Fibroblast of upper back skin (primary cell): ENCODE data around the gene TMEM119.

ENCODE experiments used
- DNase-seq: peaks from one replicate; pipeline ENCODE4 v3.0.0-alpha.2; 2013

Gene TMEM119, protein sequence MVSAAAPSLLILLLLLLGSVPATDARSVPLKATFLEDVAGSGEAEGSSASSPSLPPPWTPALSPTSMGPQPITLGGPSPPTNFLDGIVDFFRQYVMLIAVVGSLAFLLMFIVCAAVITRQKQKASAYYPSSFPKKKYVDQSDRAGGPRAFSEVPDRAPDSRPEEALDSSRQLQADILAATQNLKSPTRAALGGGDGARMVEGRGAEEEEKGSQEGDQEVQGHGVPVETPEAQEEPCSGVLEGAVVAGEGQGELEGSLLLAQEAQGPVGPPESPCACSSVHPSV

DNA sequence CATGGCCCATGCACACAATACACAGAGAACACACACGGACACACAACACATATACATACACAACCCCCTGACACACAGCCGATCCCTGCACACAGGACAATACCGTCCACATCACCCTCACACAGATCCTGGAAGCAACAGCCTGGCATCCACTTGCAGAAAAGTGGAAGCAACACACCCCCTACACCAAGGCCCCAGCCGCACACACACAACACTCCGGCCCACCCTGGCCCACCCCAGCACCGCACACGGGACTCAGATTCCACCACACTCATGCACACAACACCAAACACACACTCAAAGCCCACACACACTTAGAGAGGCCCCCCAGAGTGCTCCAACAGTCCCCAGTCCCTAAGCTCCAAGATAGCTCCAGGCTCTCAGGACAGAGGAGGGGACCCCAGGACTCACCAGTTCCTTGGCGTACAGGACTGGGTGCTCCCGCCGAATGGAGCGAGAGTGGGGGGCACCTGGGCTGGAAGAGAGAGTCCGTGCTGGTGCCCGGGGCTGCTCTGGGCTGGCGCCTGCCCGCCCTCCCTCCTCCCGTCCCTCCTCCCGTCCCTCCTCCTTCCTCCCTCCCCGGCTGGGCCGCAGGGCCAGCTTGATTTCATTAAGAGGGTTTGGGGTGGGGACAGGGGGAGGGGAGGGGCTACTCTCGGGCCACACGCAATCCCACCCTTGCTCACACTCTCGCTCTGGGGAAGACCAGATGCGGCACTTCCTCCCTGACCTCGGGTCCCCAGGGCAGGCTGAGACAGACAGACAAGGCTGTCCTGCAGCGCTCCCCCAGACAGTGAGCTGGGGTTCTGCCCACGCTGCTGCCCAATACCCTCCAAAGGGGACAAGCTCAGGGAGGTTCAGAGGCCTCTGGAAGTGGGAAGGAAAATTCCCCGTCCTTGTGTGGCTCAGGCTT is at the start of gene TMEM119:
Gene TMEM119, minus strand, starts transcription at position 526 of the 913 bp plus-strand sequence. CDS start 5,701 bp downstream, outside the sequence.
- DNase-seq, result peak; percentile 89

DNA sequence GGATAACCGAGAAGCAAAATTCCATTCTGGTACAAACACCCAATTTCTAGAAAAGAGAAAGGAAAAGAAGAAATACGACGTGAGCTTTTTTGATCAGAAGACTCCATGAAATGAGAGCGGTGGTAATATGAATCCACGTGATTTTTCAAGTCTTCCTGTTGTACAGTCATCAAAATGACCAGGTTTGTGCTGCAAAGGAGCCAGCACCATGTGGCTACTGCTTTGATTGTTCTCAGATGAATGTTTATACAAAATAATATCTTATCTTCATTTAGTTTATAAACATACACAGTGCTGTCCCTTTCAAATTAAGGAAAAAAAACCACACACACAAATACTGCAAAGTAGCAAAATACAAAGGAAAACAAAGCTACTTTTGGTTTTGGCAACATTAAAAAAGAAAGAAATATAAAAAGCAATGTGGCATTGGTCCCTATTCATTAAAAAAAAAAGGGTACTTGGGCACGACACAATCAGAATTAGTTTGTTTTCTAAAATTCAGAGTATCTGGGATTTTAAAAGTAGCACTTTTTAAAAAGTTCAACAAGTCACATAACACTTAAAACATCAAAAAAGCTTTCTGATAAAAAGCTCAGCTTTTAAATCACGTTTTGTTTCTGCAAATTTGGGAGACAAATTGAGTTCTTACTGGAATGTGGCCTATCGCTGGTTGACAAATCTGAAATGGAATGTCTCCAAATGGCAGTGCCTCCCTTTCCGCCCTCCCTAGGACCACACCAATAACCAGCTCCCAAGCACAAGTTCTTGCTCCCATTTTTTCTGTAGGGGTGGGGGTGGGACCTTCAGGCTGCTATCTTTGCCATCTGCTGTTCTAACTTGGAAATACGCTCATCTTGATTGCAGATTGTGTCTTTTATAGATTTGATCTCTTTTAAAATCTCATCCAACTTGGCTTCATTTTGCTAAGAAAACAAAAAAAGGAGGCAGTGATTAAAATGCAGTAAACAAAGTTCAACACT is 49.0 kb upstream of the TMEM119 start:
- DNase-seq, result no peak

DNA sequence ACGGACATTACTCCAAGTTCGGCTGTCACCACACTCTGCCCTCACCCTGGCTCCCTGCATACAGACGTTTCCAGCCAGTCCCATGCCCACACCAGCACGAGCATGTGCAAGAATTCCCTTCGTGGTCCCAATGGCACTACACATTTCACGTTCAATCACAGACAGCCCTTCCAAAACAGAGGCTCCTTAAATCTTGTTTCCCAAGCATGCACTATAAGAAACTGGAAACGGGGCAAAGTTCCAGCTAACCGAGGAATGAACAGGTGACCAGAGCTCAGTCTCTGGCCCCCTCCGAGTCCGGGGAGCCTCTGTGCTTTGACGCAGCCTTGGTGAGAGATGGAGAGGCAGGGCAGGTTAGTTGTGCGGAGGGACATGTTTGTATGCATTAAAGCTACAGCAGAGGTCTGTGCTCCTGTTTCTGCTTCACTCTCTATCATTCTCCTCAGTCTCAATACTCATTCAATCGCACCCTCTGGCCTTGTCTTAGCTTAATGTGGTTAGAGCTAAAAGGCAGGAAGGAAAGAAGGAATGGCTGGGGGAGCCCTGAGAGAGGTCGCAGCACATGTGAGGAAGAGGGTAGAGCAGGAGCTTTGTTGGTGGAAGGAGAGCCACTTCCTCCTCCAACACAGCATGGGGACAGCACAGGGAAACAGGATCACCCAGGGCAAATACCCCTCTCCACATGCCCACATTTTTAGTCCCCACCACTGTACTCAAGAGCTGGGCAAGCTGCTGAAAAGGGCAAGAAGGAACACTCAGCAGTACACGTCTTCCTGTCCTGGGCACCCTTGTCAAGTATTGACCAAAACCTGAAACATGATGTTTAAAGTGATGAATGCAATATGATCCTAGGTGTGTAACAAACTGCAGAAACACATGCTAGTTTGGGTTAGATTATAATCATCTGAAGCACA is 48.1 kb upstream of the TMEM119 start:
- no peak for DNase-seq

DNA sequence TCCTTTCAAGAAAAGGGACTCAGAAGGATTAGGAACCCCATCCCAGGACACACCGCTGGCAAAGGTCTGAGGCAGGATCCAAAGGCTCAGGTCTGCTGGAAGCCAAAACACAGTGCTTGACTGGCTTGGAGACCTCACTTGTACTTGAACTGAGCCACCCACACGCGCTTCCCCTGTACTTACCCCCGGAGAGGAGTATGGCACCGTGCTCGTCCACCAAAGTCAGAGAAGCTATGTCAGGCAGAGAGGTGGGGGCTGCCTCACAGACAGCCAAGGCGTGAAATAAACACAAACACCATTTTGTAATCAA is 46.9 kb upstream of the TMEM119 start:
- DNase-seq, result no peak

DNA sequence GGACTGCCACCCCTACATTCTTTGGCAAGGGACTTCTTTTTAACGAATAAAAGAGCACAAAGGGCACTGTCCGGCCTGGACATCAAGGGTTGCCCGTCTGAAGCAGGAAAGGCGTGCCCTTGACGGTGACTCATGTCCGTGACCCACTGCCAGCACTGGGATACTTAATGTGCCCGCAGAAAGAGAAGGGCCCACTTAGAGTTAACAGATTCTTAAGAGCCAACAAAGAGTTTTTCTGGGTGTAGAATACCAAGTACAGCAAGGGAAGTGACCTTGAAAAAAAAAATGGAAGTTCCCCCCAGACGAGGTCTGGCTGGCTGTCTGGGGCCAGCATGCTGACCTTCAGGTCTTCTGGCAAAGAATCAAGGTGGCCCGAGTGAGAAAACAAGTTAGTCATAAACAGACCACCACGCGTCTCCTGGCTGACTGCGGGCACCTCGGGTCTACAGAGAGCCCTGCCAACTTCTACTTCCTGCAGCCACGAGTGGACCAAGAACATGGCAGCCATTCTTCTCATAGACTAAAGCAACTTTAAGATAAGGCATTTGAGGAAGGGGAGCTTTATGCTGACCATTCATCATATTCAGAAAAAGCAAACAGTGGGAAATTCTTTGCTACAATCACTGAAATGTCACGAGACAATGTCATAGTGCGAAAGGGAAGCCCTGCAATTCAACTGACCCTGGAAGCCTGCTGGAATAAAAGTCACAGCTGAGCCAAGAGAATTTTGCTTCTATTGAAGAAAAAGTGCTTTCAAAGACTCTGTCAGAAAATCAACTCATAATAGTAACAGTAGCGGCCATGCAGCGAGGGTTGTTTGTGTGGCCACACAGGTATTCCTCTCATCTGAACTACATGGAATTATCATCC is 46.3 kb upstream of the TMEM119 start:
- no peak for DNase-seq

DNA sequence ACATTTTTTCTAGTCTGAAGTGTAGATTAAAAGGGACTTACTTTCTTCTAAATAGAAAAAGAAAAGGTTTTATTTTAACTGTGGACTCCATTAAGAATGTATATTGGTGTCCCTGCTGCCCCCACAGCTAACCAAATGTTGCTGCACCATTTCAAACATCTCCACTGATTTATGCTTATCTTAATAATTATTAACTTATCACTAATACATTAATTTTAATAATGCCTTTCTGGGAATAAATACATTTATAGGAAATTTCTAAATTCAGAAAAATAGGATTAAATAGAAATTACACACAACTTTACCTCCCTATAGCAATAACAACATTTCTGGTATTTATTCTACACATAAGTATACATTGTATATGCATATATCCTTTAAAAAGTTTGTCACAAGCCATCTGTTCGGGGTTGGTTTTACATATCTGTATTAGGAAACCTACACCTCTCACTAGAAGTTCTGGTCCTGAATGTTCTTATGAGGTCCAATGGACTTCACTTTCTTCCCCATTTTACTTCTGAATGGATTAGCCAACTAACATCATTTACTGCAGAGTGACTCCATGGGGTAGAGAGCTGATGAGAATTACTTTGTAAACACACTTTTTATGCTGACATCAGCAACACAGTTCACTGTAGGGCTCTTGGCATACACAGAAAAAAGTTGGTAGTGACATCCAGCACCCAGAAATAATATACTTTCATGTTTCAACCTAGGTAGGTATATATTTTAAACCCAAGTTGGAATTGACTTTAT is 45.2 kb upstream of the TMEM119 start:
- DNase-seq, result no peak

DNA sequence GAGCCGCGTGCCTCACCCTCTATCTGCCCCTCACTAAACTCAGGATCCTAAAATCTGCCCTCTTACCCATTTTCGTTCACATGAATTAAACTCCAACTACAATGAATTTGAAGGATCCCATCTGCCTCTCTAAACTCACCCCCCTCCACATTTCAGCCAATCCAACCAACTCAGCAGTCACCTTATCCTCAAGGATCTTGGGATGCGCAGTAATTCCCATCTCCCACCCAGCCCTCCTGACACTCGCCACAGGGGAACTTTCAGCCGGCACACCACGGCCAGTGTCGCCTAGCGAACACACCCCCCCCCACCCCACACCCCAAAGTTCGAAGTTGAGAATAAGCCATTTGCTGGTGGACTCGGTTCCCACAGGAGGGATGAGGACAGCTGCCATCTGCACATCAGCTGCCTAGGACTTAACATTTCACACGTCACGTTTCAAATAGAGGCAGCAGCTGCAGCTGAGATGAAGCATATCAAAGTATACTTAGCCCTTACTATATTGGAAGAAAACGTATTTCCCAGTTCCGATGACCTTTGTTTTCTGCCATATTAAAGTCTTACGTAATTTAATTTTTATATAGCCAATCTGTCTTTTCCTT is 44.5 kb upstream of the TMEM119 start:
- DNase-seq, result no peak

DNA sequence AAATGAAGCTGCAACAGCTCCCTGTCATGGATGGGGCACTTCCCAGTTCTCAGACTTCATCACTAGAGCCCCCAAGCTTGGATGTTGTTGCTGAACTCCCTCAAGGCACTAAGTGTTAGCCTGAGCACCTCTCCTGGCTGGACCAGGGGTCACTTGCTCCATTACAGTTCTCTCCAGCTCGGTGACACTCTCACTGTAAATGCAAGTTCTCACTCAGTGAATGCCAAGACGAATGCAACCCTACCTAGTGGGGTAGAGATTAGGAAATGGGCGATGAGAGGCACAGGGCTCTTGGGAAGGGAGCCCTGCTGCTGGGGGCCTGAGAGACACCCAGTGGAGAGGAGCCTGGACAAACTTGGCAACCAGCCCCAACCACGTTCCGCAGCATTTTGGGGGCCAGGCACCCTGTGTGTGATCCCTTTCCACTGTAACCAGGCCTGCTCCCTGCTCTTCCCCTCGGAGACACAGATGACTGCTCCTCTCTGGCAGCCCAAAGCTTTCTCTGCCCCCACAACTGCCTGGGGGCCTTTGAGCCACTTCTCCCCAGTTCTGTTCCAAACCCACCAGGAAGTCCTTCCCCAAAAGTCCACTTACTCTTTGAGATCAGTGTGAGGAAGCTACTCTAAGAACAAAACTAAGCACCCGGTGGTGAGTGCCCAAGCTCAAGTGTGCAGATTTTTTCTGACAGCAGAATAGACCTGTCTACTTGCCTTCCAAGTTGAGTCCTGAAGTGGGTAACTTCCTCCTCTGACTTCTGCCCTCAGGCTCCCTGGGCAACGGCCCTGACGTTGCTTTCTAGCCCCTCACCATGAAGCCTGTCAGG is 43.8 kb upstream of the TMEM119 start:
- no peak for DNase-seq

DNA sequence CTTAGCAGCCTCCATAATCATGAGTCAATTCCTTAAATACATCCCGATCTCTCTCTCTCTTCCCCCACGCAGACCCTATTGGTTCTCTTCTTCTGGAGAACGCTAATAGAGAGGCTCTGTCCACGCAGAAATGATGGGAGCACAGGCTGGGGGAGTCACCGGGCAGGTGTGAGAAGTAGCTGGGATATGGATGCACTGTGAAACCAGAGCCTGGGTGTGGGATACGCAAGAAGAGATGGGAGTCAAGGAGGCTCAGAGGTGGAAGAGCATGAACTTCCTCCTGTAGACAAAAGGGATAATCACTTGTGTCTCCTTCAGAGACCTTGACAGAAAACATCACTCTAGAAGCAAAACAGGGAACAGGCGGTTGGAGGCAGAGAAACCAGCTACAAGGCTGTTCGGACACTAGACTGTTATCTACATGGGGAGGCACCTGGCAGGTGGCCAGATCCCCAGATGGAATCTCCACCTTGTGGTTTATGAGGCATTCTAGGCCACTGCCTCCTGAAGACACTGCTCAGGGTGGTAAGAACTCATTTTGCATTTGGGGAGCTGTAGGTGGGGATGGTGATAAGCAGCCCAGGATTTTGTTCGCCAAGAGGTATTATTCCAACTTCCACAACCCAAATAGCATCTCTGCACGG is 43.0 kb upstream of the TMEM119 start:
- peak; percentile 59 for DNase-seq

DNA sequence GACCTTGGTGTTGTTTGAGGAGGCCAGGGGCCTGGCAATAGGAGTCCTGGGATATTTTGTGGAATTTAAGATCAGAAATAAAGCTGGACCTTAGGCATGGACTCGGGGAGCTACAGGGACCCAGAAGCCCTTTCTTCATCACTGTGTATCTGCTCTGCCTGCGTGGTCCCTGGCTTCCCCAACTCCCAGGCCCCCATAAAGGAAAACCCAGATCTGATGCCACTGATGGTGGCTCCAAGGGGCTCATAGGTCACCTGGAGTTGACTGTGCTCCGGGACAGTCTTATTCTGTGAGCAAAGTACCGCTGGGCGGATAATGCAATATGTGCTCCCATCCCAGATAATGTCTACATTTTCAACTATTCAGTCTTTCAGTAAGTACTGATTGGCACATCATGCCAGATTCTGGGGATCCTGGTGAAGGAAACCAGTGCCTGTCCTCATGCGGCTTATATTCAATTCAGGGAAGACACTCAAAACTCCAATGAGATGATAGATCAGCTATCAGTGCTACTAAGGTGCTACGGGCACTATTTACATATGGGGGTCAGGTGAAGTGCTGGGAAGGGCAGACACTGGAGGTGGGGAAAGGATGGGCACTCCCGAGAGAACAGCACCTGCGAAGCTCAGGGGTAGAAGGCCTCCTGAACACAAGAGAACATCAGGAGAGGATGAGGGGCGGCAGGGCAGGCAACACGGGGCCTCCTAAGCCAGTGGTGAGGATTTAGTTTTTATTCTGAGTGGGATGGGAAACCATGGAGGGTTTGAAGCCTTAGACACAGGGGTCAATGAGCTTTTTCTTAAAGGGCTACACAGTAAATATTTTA is 41.3 kb upstream of the TMEM119 start:
- DNase-seq, result no peak

DNA sequence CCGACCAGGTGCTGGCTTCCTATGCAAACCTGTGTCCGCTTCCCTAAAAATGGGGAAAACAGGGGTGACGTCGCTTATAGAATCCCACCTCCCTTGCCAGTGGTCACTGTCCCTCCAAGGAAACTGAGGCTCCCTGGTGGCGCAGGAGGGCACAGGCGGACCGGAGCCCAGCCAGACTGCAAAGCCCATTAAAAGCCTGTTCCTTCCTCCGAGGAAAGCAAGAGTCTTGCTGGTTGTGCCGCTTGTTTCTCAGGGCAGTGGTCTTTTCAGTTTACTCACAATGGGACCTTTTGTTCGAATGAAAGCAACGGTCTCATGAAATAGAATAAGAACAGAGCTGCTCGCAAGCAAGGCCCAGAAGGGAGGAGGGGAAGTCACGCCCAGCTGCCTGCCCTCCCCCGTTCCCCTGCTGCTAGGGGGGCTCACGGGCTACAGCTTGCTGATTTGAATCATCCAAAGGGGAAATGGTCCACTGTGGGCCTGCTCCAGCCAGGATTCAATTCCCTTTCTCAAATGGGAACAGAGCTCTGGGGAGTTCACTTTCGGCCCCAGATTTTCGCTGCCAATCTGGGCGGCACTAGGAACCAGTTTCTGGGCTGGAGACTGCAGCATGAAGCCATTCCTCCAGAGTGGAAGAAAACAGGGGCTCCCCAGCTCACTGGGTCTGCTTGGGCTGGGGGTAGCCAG is 40.4 kb upstream of the TMEM119 start:
- peak; percentile 50 for DNase-seq

DNA sequence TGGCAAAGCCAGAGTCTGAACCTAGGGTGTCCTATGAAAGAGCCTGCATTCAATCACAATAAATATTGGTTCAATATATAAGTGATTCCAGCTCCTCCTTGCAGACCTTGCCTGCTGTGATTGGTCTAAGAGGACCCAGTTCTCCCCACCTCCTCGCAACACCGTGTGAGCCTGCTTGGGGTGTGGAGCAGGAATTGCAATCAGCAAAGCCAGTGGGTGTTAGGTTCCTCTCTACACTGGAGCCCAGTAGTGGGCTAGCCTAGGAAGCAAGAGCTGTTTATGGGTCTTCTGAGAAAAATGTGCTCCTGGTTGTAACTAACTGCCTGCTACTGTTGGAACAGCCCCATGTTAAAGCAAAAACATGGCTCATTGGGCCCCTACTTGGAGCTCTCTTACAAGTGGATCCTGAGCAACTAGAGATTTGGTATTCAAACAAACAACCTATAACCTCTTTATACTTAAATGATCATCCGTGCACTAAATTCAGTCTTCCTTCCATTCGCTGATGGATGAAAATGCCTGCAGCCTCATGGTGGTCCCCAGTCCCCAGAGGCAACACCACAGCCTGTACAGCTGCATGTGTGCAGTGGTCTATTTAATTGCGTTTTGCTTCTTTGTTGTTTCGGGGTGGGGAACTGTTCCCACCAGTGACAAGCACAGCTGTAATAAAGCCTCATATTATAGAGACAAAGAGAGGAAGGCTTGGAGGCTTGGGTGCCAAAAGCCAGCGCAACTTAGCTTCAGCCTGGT is 39.5 kb upstream of the TMEM119 start:
- no peak for DNase-seq

DNA sequence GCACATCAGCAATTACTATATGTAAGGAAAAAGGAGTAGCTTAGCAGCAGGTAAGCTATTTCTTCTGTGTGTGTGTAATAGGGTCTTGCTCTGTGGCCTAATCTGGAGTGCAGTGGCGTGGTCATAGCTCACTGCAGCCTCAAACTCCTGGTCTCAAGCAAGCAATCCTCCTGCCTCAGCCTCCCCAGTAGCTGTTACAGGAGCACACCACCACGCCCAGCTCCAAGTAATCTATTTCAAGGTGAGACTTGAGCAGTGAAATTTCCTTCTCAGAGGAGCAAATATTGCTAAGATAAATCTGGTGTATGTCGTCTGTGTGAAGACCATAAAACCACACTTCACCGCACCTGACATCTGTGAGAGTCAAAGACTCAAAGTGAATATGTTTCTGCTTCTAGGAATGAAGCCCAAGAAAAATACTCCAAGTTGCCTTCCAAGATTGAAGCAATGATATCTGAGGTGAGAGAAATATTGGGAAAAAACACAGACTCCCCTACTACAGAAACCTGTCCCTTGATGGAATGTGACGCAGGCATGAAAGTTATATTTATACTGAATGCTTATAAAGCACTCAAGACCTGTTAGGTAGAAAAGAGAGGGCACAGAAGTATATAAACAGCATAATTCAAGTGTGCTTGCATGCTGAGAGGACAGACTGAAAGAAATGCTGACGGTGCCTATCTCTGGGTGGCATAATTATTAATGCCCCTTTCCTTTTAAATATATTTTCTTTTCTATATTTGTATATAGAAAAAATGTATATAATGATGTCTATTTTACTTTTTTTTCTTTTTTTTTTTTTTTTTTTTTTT is 38.3 kb upstream of the TMEM119 start:
- no peak for DNase-seq

DNA sequence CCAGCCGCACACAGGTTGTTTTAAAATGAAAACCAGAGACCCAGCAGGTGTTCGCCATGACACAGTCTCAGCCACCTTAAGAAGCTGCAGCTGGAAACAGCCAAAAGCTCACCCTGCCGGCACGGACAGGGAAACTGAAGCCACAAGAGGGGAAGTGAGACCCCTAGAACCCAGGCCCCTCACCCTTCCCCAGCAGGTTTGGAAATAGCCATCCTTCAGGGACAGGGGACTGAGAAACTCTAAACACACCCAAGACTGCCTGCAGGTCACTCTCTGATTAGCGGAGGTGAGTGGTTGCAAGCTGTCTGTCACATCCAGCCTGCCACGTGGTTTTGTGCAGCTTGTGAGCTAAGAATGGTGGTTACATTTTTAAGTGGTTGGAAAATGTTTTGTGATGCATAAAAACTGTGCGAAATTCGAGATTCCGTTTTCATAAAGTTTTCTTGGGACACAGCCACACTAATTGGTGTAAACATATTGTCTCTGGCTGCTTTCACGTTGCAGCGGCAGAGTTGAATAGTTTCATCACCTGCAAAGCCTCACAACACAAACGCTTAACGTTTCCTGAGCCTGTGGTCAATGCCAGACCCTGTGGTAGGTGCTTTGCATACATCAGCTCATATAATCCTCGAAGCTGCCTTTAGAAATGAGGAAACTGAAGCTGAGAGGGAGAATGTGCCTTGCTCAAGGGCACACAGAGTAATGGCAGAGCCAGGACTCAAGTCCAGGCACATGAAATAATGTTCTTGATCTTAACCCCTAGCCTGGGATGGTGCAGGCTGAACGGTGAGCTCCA is 37.5 kb upstream of the TMEM119 start:
- no peak for DNase-seq
